Chondrocyte (in vitro differentiated cells): Measurements from ENCODE around the gene MRPL14. TPM values are rescaled to one million over a fixed set of nuclear protein-coding genes. Genes with fewer than 3 reads are reported as not detected.
A peak's percentile ranks its signal among the peaks of the same experiment; 100 is the strongest.

ENCODE experiments used
- DNase-seq: peaks from one replicate; pipeline ENCODE4 v3.0.0; 2021; ENCODE audit warnings: mixed read lengths, low spot score
- H3K27ac Mint-ChIP-seq: one replicate; pipeline ENCODE4 v1.8.0; 2021; ENCODE audit warnings: mild to moderate bottlenecking, moderate library complexity, mixed read lengths; ENCODE audit not compliant: unreplicated experiment
- H3K27me3 Mint-ChIP-seq: 2 replicates; pipeline ENCODE4 v1.8.0; 2021; ENCODE audit warnings: low read depth, mixed read lengths
- H3K36me3 Mint-ChIP-seq: 2 replicates; pipeline ENCODE4 v1.8.0; 2021; ENCODE audit warnings: low read depth, mixed read lengths
- H3K4me1 Mint-ChIP-seq: 2 replicates; pipeline ENCODE4 v1.8.0; 2021; ENCODE audit warnings: low read depth, mild to moderate bottlenecking, mixed read lengths
- H3K4me3 Mint-ChIP-seq: one replicate; pipeline ENCODE4 v1.8.0; 2021; ENCODE audit warnings: mild to moderate bottlenecking, moderate library complexity, mixed read lengths; ENCODE audit not compliant: unreplicated experiment
- H3K9me3 Mint-ChIP-seq: 2 replicates; pipeline ENCODE4 v1.8.0; 2021; ENCODE audit warnings: low read depth, mixed read lengths
- total RNA-seq: library from RNA; stranded (reverse); gene quantifications from 3 replicates; pipeline ENCODE4 v1.2.1, GENCODE V29; 2021
- TF ChIP-seq, protein P1 (sequence below): fragments of 200-600 bp; sonication (generic); IDR thresholded peaks from 2 replicates; pipeline ENCODE4 v1.5.0; 2021; ENCODE audit warnings: antibody characterized with exemption, mild to moderate bottlenecking, moderate library complexity

Gene MRPL14
- total RNA-seq, 1 donor from 2014 or later, result 35.1 TPM

DNA sequence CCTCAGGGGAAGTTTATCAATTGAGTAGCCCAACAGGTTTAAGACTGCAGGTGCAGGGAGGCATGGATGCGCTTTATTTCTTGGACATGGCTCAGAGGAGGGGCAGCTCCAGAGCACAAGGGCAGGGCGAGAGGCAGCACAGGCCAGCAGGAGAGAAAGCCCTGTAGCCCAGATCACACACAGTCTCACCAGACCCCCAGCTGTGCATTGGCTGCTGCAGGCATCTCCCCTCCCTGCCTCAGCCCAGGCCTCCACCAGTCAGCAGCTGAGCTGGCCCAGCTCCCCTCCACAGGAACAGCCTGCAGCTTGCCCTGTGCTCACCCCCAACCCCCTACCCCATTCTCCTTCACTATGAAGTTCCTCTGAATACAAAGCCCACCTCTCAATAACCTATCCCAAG lies 24.7 kb downstream of the MRPL14 start:
- no peaks in the 10 kb centered on the region for H3K27me3 Mint-ChIP-seq
- peaks cover 3% of the 10 kb centered on the region for H3K4me1 Mint-ChIP-seq
- peaks cover 13% of the 10 kb centered on the region for H3K36me3 Mint-ChIP-seq
- H3K27ac Mint-ChIP-seq, result no peak overlapping the region
- H3K4me3 Mint-ChIP-seq, result no peak overlapping the region
- no peak for DNase-seq
- no peaks in the 10 kb centered on the region for H3K9me3 Mint-ChIP-seq
- TF ChIP-seq, protein P1, sequence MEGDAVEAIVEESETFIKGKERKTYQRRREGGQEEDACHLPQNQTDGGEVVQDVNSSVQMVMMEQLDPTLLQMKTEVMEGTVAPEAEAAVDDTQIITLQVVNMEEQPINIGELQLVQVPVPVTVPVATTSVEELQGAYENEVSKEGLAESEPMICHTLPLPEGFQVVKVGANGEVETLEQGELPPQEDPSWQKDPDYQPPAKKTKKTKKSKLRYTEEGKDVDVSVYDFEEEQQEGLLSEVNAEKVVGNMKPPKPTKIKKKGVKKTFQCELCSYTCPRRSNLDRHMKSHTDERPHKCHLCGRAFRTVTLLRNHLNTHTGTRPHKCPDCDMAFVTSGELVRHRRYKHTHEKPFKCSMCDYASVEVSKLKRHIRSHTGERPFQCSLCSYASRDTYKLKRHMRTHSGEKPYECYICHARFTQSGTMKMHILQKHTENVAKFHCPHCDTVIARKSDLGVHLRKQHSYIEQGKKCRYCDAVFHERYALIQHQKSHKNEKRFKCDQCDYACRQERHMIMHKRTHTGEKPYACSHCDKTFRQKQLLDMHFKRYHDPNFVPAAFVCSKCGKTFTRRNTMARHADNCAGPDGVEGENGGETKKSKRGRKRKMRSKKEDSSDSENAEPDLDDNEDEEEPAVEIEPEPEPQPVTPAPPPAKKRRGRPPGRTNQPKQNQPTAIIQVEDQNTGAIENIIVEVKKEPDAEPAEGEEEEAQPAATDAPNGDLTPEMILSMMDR, result no peak

DNA sequence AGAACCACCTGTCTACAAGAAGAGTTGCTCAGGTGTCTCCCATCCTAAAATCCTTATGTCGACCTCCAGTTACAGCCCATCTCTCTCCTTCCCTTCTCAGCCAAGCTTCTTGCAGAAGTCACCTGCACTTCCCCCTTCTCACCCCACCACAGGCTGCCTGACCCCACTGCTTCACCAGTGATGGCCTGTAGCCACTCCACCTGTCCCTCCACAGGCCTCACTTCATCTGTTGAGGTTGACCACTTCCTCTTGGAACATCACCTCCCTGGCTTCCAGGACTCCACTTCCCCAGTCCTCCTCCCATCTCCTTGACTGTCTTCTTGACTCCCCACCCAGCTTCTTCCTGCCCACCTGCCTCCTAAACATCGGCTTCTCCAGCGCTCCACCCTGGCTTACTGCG lies 25.4 kb downstream of the MRPL14 start:
- Mint-ChIP-seq H3K27me3 (no peaks in the 10 kb centered on the region), H3K9me3 (no peaks in the 10 kb centered on the region), H3K36me3 (peaks cover 13% of the 10 kb centered on the region), H3K4me1 (peaks cover 3% of the 10 kb centered on the region), H3K27ac (peak overlapping the region; percentile 62), H3K4me3 (no peak overlapping the region)
- no peak for DNase-seq
- TF ChIP-seq, protein P1, result no peak

DNA sequence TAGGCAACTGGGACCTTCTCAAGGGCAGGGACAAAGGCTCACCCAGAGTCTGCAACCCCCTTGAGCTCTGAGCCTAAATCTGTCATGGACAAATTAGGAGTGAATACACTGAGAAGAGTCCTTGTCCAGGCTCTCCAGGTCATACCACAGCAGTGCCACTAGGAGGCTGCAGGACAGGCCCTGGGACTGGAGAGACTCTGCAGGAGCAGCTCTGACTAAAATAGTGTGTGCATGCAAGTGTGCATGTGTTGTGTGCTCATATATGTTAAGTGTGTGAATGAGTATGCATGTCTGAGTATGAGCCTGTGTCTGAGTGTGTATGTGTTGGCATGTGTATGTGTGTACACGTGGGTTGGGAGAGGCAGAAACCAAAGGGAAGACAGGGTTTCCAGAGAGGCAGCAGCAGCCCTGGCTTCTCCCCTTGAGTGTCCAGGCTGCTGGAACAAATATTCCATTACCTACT lies 27.1 kb downstream of the MRPL14 start:
- DNase-seq, result no peak
- H3K4me1 Mint-ChIP-seq, result peaks cover 4% of the 10 kb centered on the region
- H3K4me3 Mint-ChIP-seq, result no peak overlapping the region
- TF ChIP-seq, protein P1, result peak; percentile 75
- H3K27me3 Mint-ChIP-seq, result no peaks in the 10 kb centered on the region
- H3K27ac Mint-ChIP-seq, result no peak overlapping the region
- no peaks in the 10 kb centered on the region for H3K9me3 Mint-ChIP-seq
- peaks cover 13% of the 10 kb centered on the region for H3K36me3 Mint-ChIP-seq

DNA sequence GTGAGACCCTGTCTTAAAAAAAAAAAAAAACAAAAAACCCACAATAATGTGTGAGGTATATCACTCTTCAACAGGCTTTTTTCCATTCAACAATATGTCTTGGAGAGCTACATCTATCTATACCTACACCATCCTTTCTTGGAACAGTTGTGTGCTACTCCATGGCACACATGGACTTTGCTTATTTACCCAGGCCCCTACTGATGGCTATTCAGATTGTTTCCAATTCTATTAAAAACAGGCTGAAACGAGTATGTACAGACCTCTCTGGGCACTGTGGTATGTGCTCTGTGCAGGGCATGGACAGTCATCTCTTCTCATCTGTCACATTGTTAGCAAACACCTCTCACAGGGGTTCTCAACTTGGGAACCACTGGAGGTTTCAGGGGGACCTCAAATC lies 28.1 kb downstream of the MRPL14 start:
- H3K36me3 Mint-ChIP-seq, result peaks cover 14% of the 10 kb centered on the region
- no peaks in the 10 kb centered on the region for H3K27me3 Mint-ChIP-seq
- H3K9me3 Mint-ChIP-seq, result no peaks in the 10 kb centered on the region

DNA sequence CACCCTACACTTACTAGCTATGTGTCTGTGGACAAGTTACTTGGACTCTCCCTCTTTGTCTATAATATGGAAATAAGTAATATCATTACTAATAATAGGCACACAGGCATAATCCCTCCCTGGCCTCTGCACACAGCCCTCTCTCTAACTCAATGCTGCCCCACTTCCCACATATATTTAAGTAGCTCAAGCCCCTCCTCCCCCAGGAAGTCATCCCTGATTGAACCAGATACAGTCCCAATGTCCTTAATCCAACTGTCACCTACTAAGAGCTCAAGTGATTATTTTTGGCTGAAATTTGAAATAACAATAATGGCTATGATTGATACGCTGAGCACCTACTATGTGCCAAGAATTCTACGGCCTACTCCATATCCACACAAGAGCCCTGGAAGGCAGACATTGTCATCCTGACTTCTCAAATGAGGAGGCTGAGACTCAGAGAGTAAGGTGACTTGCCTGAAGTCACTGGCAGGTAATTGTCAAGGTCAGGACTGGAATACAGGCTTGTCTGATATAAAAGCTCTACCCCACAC lies 29.4 kb downstream of the MRPL14 start:
- H3K27ac Mint-ChIP-seq, result no peak overlapping the region
- no peak overlapping the region for H3K4me3 Mint-ChIP-seq
- TF ChIP-seq, protein P1, result no peak
- no peak for DNase-seq
- H3K36me3 Mint-ChIP-seq, result peaks cover 10% of the 10 kb centered on the region
- H3K9me3 Mint-ChIP-seq, result no peaks in the 10 kb centered on the region
- H3K4me1 Mint-ChIP-seq, result peaks cover 11% of the 10 kb centered on the region
- H3K27me3 Mint-ChIP-seq, result no peaks in the 10 kb centered on the region

More for the DNA sequence above, 28.1 kb downstream of the MRPL14 start:
- Mint-ChIP-seq H3K4me3 (no peak overlapping the region), H3K27ac (no peak overlapping the region), H3K4me1 (peaks cover 11% of the 10 kb centered on the region)
- DNase-seq, result no peak
- TF ChIP-seq, protein P1, result no peak
